Measurements from ENCODE around the gene SFT2D1. TPM values are rescaled to one million over a fixed set of nuclear protein-coding genes. Genes with fewer than 3 reads are reported as not detected.
"Not testable (repeated sequence)": the region's sequence is repeated elsewhere in the genome, so short reads cannot be mapped to it uniquely, and the experiment has no call there.

SFT2D1 gene
- total RNA-seq, 2 experiments from 2014 or later = 39.0 to 42.6 TPM

- H3K9me3 Mint-ChIP-seq = no peaks in the 10 kb centered on the region
- CTCF ChIA-PET = no interaction called here
- POLR2A ChIA-PET = no interaction called here
- intact Hi-C loops (cut with micrococcal nuclease) = no loop called here
- H3K36me3 Mint-ChIP-seq (ENCODE audit: low read depth) = no peaks in the 10 kb centered on the region
- H3K27ac Mint-ChIP-seq = no peak overlapping the region
- ATAC-seq (no peak), DNase-seq (no peak)
- peaks cover 6% of the 10 kb centered on the region for H3K4me1 Mint-ChIP-seq (ENCODE audit: low read depth)
- TF ChIP-seq, protein P1, sequence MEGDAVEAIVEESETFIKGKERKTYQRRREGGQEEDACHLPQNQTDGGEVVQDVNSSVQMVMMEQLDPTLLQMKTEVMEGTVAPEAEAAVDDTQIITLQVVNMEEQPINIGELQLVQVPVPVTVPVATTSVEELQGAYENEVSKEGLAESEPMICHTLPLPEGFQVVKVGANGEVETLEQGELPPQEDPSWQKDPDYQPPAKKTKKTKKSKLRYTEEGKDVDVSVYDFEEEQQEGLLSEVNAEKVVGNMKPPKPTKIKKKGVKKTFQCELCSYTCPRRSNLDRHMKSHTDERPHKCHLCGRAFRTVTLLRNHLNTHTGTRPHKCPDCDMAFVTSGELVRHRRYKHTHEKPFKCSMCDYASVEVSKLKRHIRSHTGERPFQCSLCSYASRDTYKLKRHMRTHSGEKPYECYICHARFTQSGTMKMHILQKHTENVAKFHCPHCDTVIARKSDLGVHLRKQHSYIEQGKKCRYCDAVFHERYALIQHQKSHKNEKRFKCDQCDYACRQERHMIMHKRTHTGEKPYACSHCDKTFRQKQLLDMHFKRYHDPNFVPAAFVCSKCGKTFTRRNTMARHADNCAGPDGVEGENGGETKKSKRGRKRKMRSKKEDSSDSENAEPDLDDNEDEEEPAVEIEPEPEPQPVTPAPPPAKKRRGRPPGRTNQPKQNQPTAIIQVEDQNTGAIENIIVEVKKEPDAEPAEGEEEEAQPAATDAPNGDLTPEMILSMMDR (IDR thresholded peaks at IDR 0.05) = no peak
- no peaks in the 10 kb centered on the region for H3K27me3 Mint-ChIP-seq
- no peak overlapping the region for H3K4me3 Mint-ChIP-seq
Observed at GRCh38 chr6:166386111-166386510, 43.8 kb upstream of the SFT2D1 start.

- Mint-ChIP-seq H3K4me3 (peak overlapping the region; percentile 82), H3K27ac (peak overlapping the region; percentile 65)
- ChIA-PET CTCF (interaction anchor here (0.6 to 1.6 kb wide), 3 partner anchors 17 to 108 kb away, joined by 3 to 5 read pairs (median 4); no protein-coding TSS in a partner anchor), POLR2A (interaction anchor here (1.5 kb wide), 1 partner anchor 42 kb away, joined by 5 read pairs; no protein-coding TSS in a partner anchor)
- H3K36me3 Mint-ChIP-seq (ENCODE audit: low read depth); H3K4me1 Mint-ChIP-seq (ENCODE audit: low read depth); H3K9me3 Mint-ChIP-seq; DNase-seq; ATAC-seq; H3K27me3 Mint-ChIP-seq: not testable (repeated sequence)
- TF ChIP-seq, protein P1 (IDR thresholded peaks at IDR 0.05) = peak; percentile 19
- intact Hi-C loops (cut with micrococcal nuclease) = loop anchor here (5.0 kb wide), 2 partner anchors 42 to 72 kb away; partner anchors contain the start of gene SFT2D1
Observed at GRCh38 chr6:166383802-166384363, 41.5 kb upstream of the SFT2D1 start.

DNA sequence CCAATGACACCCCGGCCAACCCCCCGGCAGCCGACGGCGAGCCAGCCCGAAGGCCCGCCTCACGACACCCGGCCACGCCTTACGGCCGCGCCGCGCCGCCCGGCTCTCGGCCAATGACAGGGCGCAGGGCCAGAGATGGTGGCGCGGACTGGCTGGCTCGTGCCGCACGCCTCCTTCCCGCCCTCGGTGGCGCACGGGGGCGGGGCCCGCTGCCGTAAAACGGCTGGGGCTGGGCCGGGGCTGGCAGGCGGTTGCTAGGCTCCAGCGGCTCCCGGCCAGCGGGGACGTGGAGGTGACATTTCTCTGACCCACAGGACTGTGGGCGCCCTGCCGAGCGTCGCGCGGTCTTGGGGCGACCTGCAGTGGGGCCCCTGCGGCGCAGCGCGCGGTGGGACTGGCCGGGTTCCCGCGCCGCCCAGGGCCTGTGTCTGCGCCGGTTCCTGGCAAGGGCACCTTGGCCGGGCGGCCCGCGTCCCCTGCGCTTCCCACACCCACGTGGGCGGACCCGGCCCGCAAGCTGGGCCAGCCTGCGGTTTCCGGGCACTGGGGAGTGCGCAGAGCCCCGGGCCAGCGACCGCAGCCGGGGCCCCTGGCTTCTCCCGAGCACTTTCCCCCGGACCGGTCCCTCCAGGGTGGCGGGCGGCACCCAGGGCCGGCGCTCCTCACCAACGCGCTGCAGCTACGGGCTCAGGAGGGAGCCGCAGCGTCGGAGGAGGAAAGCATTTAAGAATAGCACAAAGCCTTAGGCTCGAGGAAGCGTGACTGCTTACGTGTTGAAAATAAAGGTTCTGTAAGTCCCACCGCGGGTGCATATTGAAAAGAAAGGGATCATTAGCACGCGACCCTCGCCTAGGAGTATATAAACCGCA is 40.8 kb upstream of the SFT2D1 start, which contains the start of gene MPC1:
Gene MPC1, minus strand, starts transcription at position 8 of the 869 bp plus-strand sequence. CDS start 64 bp downstream, outside the sequence.
- Mint-ChIP-seq H3K4me3 (peak within 1 kb of the TSS; percentile 82), H3K36me3 (ENCODE audit: low read depth) (no peaks in the 10 kb centered on the region), H3K9me3 (no peaks in the 10 kb centered on the region), H3K27ac (peak within 1 kb of the TSS; percentile 65), H3K4me1 (ENCODE audit: low read depth) (peaks cover 7% of the 10 kb centered on the region), H3K27me3 (no peaks in the 10 kb centered on the region)
- CTCF ChIA-PET = interaction anchor here (0.9 to 1.6 kb wide), 2 partner anchors 18 to 49 kb away, joined by 3 to 5 read pairs; no protein-coding TSS in a partner anchor
- POLR2A ChIA-PET = interaction anchor here (1.5 kb wide), 1 partner anchor 41 kb away, joined by 5 read pairs; no protein-coding TSS in a partner anchor
- TF ChIP-seq, protein P1 (IDR thresholded peaks at IDR 0.05) = no peak
- intact Hi-C loops (cut with micrococcal nuclease) = loop anchor here (5.0 kb wide), 2 partner anchors 41 to 71 kb away; partner anchors contain the start of gene SFT2D1
- ATAC-seq (peak; percentile 94), DNase-seq (peak; percentile 95)

DNA sequence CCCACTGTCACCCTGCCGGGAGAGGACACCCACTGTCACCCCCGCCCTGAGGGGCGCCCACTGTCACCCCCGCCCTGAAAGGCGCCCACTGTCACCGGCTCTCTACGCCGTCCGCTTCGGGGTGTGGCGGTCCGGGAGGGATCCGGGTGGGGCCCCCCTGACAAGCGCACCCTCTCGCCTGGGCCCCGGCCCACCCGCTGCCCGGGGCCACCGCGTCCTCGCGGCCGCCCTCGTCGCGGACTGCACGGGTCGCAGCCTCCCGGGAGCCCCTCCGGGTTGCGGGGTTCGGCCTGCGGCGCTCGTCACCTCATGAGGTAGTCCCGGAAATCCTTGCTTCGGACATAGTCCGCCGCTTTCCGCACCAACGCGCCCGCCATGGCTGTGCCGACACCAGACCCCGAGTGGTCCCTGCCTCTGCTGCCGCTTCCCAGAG is 40.2 kb upstream of the SFT2D1 start:
- peak overlapping the region; percentile 64 for H3K27ac Mint-ChIP-seq
- no peaks in the 10 kb centered on the region for H3K27me3 Mint-ChIP-seq
- CTCF ChIA-PET = no interaction called here
- no peaks in the 10 kb centered on the region for H3K9me3 Mint-ChIP-seq
- H3K4me3 Mint-ChIP-seq = peak overlapping the region; percentile 82
- peak; percentile 6 for ATAC-seq
- peaks cover 7% of the 10 kb centered on the region for H3K4me1 Mint-ChIP-seq (ENCODE audit: low read depth)
- DNase-seq = no peak
- no peaks in the 10 kb centered on the region for H3K36me3 Mint-ChIP-seq (ENCODE audit: low read depth)
- TF ChIP-seq, protein P1 (IDR thresholded peaks at IDR 0.05) = no peak
- intact Hi-C loops (cut with micrococcal nuclease) = loop anchor here (5.0 kb wide), 2 partner anchors 40 to 70 kb away; partner anchors contain the start of gene SFT2D1
- POLR2A ChIA-PET = no interaction called here
